ENCODE measurements around the gene NPAS2. TPM values are rescaled to one million over a fixed set of nuclear protein-coding genes. Genes with fewer than 3 reads are reported as not detected.

The NPAS2 gene
- total and polyA plus RNA-seq, 2 of the 8 experiments (the other 6 are each of a cell fraction or from before 2014, with no cell fraction given), result 1.8 to 1.9 TPM

- Histone ChIP-seq H3K18ac (ENCODE audit: extremely low read depth, low read length) (no peak overlapping the region), H2BK5ac (ENCODE audit: low read depth, low read length) (no peak overlapping the region), H3K23me2 (ENCODE audit: low read depth, low read length) (no peaks in the 10 kb centered on the region), H2BK20ac (ENCODE audit: low read length) (no peak overlapping the region), H2AK5ac (ENCODE audit: low read depth, low read length) (no peak overlapping the region), H4K91ac (replicated peaks; ENCODE audit: insufficient read length, low read length) (no peak overlapping the region), H3K9me3 (ENCODE audit: insufficient read depth in 2 of 2, low read depth in 1 of 2, low read length in 1 of 2) (no peaks in the 10 kb centered on the region), H4K8ac (ENCODE audit: extremely low read depth, insufficient read depth, low read length) (no peak overlapping the region), H3K56ac (replicated peaks; ENCODE audit: insufficient read length, low read depth, low read length) (no peak overlapping the region), H3K27me3 (replicated peaks in 1 of 4; ENCODE audit: control insufficient read depth in 3 of 4, extremely low read depth in 1 of 4, insufficient read depth in 3 of 4, low read length in 3 of 4) (no peaks in the 10 kb centered on the region), H3K36me3 (ENCODE audit: control insufficient read depth in 2 of 4, insufficient read depth in 4 of 4, low read length in 3 of 4) (no peaks in the 10 kb centered on the region), H2BK120ac (replicated peaks; ENCODE audit: low read depth, low read length) (no peak overlapping the region), H3K4me3 (ENCODE audit: extremely low read depth in 1 of 4, insufficient read depth in 2 of 4, low read depth in 3 of 4, low read length in 4 of 4) (no peak overlapping the region), H4K20me1 (replicated peaks in 1 of 2; ENCODE audit: control insufficient read depth in 1 of 2, insufficient read depth in 2 of 2, low read length in 2 of 2) (no peaks in the 10 kb centered on the region), H3K9ac (replicated peaks in 1 of 4; ENCODE audit: extremely low read depth in 1 of 4, low read depth in 3 of 4, low read length in 3 of 4) (no peak overlapping the region), H4K5ac (ENCODE audit: insufficient read length, low read depth, low read length) (no peak overlapping the region), H3K4me2 (ENCODE audit: insufficient read depth in 1 of 2, low read depth in 2 of 2, low read length in 2 of 2) (no peak overlapping the region), H3K4ac (replicated peaks; ENCODE audit: insufficient read length, low read depth, low read length) (no peak overlapping the region), H3K23ac (ENCODE audit: insufficient read length) (no peak overlapping the region), H3K27ac (ENCODE audit: low read depth, low read length) (no peak overlapping the region), H3K79me1 (ENCODE audit: low read depth, low read length) (no peaks in the 10 kb centered on the region), H3K79me2 (ENCODE audit: control insufficient read depth in 1 of 2, insufficient read depth in 2 of 2, low read length in 2 of 2) (no peaks in the 10 kb centered on the region), H3K14ac (ENCODE audit: insufficient read length) (no peak overlapping the region), H2AFZ (ENCODE audit: low read length) (no peak overlapping the region), H2BK15ac (ENCODE audit: low read length) (no peak overlapping the region), H2BK12ac (ENCODE audit: low read depth, low read length) (no peak overlapping the region), H3K4me1 (replicated peaks in 1 of 4; ENCODE audit: control insufficient read depth in 3 of 4, insufficient read depth in 4 of 4, low read length in 3 of 4) (peaks cover 2 to 7% (median 5%) of the 10 kb centered on the region in 4 experiments; a peak in 5 of 7 replicates)
- POLR2A ChIA-PET (ENCODE audit: partially characterized antibody), result no interaction called here
- WGBS, 2 experiments (ENCODE audit: extremely low coverage in 1 of 2, insufficient coverage in 1 of 2, insufficient read length in 1 of 2, insufficient replicate concordance in 2 of 2, low coverage in 1 of 2, low lambda C conversion rate in 2 of 2, missing lambda C conversion rate in 1 of 2), result 90% methylated on average over 8 of the region's 8 CpGs; no CpG with 5 or more reads in 1 of the 2 experiments
- no peak for DNase-seq (ENCODE audit: low read depth in 1 of 2, low spot score in 2 of 2)
- CTCF ChIA-PET (ENCODE audit: partially characterized antibody), result no interaction called here
- no peak for FAIRE-seq
- TF ChIP-seq TEAD4 (IDR thresholded peaks at IDR 0.05; ENCODE audit: low read depth, low read length) (no peak), PHF8 (conservative IDR thresholded peaks at IDR 0.05; ENCODE audit: low read depth, low read length) (no peak), RNF2 (IDR thresholded peaks at IDR 0.05; ENCODE audit: borderline replicate concordance, low read depth, low read length, missing control alignments, poor library complexity, severe bottlenecking) (no peak), GABPA (IDR thresholded peaks at IDR 0.05; ENCODE audit: borderline replicate concordance, insufficient read depth, low read length) (no peak), CHD2 (IDR thresholded peaks at IDR 0.05; ENCODE audit: low read length) (no peak), HDAC2 (IDR thresholded peaks at IDR 0.05; ENCODE audit: borderline replicate concordance in 1 of 2, low read depth in 2 of 2, low read length in 2 of 2) (no peak), USF2 (IDR thresholded peaks at IDR 0.05; ENCODE audit: low read length) (no peak), KDM5A (IDR thresholded peaks at IDR 0.05; ENCODE audit: low read length) (no peak)
- TF ChIP-seq, protein P1, sequence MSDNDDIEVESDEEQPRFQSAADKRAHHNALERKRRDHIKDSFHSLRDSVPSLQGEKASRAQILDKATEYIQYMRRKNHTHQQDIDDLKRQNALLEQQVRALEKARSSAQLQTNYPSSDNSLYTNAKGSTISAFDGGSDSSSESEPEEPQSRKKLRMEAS (IDR thresholded peaks at IDR 0.05), result no peak
Measured at GRCh38 chr2:100784681-100785080, 35.3 kb upstream of the NPAS2 start.

All from H1 (cell line).